PC-3 (cell line): ENCODE data around the gene HDAC10. TPM values are rescaled to one million over a fixed set of nuclear protein-coding genes. Genes with fewer than 3 reads are reported as not detected.
A peak's percentile ranks its signal among the peaks of the same experiment; 100 is the strongest.

Experiments
- ATAC-seq: fragments of 200-7000 bp; cut with Tn5 transposase; 2 replicates; pipeline ENCODE4 v1.9.1; 2020; ENCODE audit warnings: mild to moderate bottlenecking, moderate library complexity
- BruUV-seq: library from RNA; stranded (reverse); fragments of 400-500 nt; replicated peaks from 2 replicates; lab custom pipeline; 2021; lab: Mats Ljungman, UMichigan
- CTCF ChIA-PET: fragments of 300-600 bp; sonication (Branson Sonifier 250); formaldehyde crosslinking; loops from one replicate; lab custom pipeline; 2022; ENCODE audit warnings: antibody characterized with exemption; lab: Charles Lee
- POLR2A ChIA-PET: fragments of 300-600 bp; sonication (Branson Sonifier 250); formaldehyde crosslinking; loops from one replicate; lab custom pipeline; 2022; ENCODE audit warnings: antibody characterized with exemption; ENCODE audit not compliant: unreplicated experiment; lab: Charles Lee
- DNase-seq: peaks from one replicate; pipeline ENCODE4 v3.0.0-alpha.2; 2015
- H2AFZ ChIP-seq: fragments of 300-600 bp; sonication (generic); 2 replicates; pipeline ENCODE4 v1.6.0; 2016; ENCODE audit warnings: antibody characterized with exemption, low read length
- H3F3A ChIP-seq: fragments of 300-600 bp; sonication (generic); one replicate; pipeline ENCODE4 v1.6.0; 2017; ENCODE audit warnings: antibody characterized with exemption, low read length, control low read depth, mild to moderate bottlenecking; ENCODE audit not compliant: unreplicated experiment
- H3K27ac ChIP-seq: fragments of 300-600 bp; sonication (generic); 2 replicates; pipeline ENCODE4 v1.5.1; 2016; ENCODE audit warnings: mild to moderate bottlenecking, low read length
- H3K27me3 ChIP-seq: fragments of 300-600 bp; sonication (generic); 2 replicates; pipeline ENCODE4 v1.6.1; 2016; ENCODE audit warnings: low read length, mixed read lengths
- H3K36me3 ChIP-seq: fragments of 300-600 bp; sonication (generic); 2 replicates; pipeline ENCODE4 v1.6.1; 2016; ENCODE audit warnings: low read depth, mixed run types, low read length, mixed read lengths
- H3K4me1 ChIP-seq: fragments of 300-600 bp; sonication (generic); 2 replicates; pipeline ENCODE4 v1.5.1; 2016; ENCODE audit warnings: low read length; ENCODE audit not compliant: insufficient read depth
- H3K4me2 ChIP-seq: fragments of 300-600 bp; sonication (generic); 2 replicates; pipeline ENCODE4 v1.6.0; 2016; ENCODE audit warnings: low read length
- H3K4me3 ChIP-seq: fragments of 300-600 bp; sonication (generic); 2 replicates; pipeline ENCODE4 v1.5.1; 2016; ENCODE audit warnings: mild to moderate bottlenecking, low read length, mixed read lengths
- H3K79me2 ChIP-seq: fragments of 300-600 bp; sonication (generic); 2 replicates; pipeline ENCODE4 v1.6.1; 2017; ENCODE audit warnings: low read length, mixed read lengths
- H3K9ac ChIP-seq: fragments of 300-600 bp; sonication (generic); 2 replicates; pipeline ENCODE4 v1.6.0; 2016; ENCODE audit warnings: mild to moderate bottlenecking, low read length
- H3K9me2 ChIP-seq: fragments of 300-600 bp; sonication (generic); replicated peaks from 2 replicates; pipeline ENCODE4 v1.6.1; 2016; ENCODE audit warnings: mixed run types, low read length, mixed read lengths
- H3K9me3 ChIP-seq: fragments of 300-600 bp; sonication (generic); 2 replicates; pipeline ENCODE4 v1.6.1; 2016; ENCODE audit warnings: low read length, mixed read lengths
- H4K20me1 ChIP-seq: fragments of 300-600 bp; sonication (generic); 2 replicates; pipeline ENCODE4 v1.6.1; 2016; ENCODE audit warnings: low read length, mixed read lengths
- CTCF ChIP-seq: fragments of 300-600 bp; sonication (generic); conservative IDR thresholded peaks from 2 replicates; pipeline ENCODE4 v1.5.1; 2017; ENCODE audit warnings: antibody characterized with exemption, low read depth, mild to moderate bottlenecking, low read length
- EZH2 ChIP-seq: fragments of 300-600 bp; sonication (generic); IDR thresholded peaks from one replicate; pipeline ENCODE4 v1.6.1; 2017; ENCODE audit warnings: antibody characterized with exemption, mild to moderate bottlenecking, low read length; ENCODE audit not compliant: unreplicated experiment
- EZH2phosphoT487 ChIP-seq: fragments of 300-600 bp; sonication (generic); IDR thresholded peaks from 2 replicates; pipeline ENCODE4 v1.6.1; 2018; ENCODE audit warnings: mild to moderate bottlenecking, antibody characterized with exemption, low read length, borderline replicate concordance
- intact Hi-C: fragments of 100-400 bp; cut with micrococcal nuclease; formaldehyde crosslinking; loops from 2 replicates; pipeline ENCODE4 v1.9.0; 2023
- total RNA-seq: library from RNA; depleted of rRNA; stranded (reverse); fragments of >200 nt; gene quantifications from 2 replicates; pipeline ENCODE4 v1.2.3, GENCODE V29; 2014

Gene HDAC10
- total RNA-seq, 1 experiment from 2014 or later, result 25.8 TPM

GRCh38 chr22:50199251-50199721, 51.8 kb downstream of the HDAC10 start:
- CTCF ChIA-PET, result interaction anchor here (0.7 kb wide), 1 partner anchor 298 kb away, joined by 4 read pairs; no protein-coding TSS in a partner anchor
- no peaks in the 10 kb centered on the region; the same call in 1 of the 2 replicates for H3K36me3 ChIP-seq
- peaks cover 3% of the 10 kb centered on the region for H3K4me1 ChIP-seq
- no peak overlapping the region for H3K4me3 ChIP-seq
- H4K20me1 ChIP-seq, result no peaks in the 10 kb centered on the region
- BruUV-seq, result TSS peak; percentile 54
- no peaks in the 10 kb centered on the region for H3K9me3 ChIP-seq
- intact Hi-C loops, result no loop called here
- H3K9ac ChIP-seq, result no peak overlapping the region
- no peaks in the 10 kb centered on the region for H3K27me3 ChIP-seq
- H2AFZ ChIP-seq, result no peak overlapping the region
- DNase-seq (no peak), ATAC-seq (no peak)
- H3K4me2 ChIP-seq, result peak overlapping the region; percentile 87
- H3K79me2 ChIP-seq, result peaks cover 25% of the 10 kb centered on the region
- H3K9me2 ChIP-seq, result no peaks in the 10 kb centered on the region
- TF ChIP-seq CTCF (no peak), EZH2 (no peak), EZH2phosphoT487 (no peak)
- H3K27ac ChIP-seq, result no peak overlapping the region
- POLR2A ChIA-PET, result no interaction called here
- no peaks in the 10 kb centered on the region for H3F3A ChIP-seq

- H3K36me3 ChIP-seq, result no peaks in the 10 kb centered on the region; the same call in 1 of the 2 replicates
- intact Hi-C loops, result no loop called here
- no peak overlapping the region for H3K4me2 ChIP-seq
- H4K20me1 ChIP-seq, result no peaks in the 10 kb centered on the region
- DNase-seq (no peak), ATAC-seq (no peak)
- no peak overlapping the region for H3K27ac ChIP-seq
- H3K4me3 ChIP-seq, result no peak overlapping the region
- H3K9me2 ChIP-seq, result no peaks in the 10 kb centered on the region
- no TSS peak for BruUV-seq
- no peaks in the 10 kb centered on the region for H3F3A ChIP-seq
- peaks cover 23% of the 10 kb centered on the region for H3K79me2 ChIP-seq
- no peak overlapping the region for H2AFZ ChIP-seq
- no peak overlapping the region for H3K9ac ChIP-seq
- no peaks in the 10 kb centered on the region for H3K9me3 ChIP-seq
- H3K4me1 ChIP-seq, result peaks cover 3% of the 10 kb centered on the region
- POLR2A ChIA-PET, result no interaction called here
- TF ChIP-seq CTCF (no peak), EZH2 (no peak), EZH2phosphoT487 (no peak)
- H3K27me3 ChIP-seq, result no peaks in the 10 kb centered on the region
- CTCF ChIA-PET, result no interaction called here
These were observed 52.4 kb downstream of the HDAC10 start for GRCh38 chr22:50198624-50199017.

GRCh38 chr22:50197856-50198623, 53.0 kb downstream of the HDAC10 start:
- CTCF ChIA-PET, result no interaction called here
- no peak overlapping the region for H3K27ac ChIP-seq
- H3K4me1 ChIP-seq, result peaks cover 3% of the 10 kb centered on the region
- no peaks in the 10 kb centered on the region for H3K27me3 ChIP-seq
- H2AFZ ChIP-seq, result no peak overlapping the region
- intact Hi-C loops, result no loop called here
- no peaks in the 10 kb centered on the region for H3K9me3 ChIP-seq
- H3K36me3 ChIP-seq, result no peaks in the 10 kb centered on the region; the same call in 1 of the 2 replicates
- H3K9me2 ChIP-seq, result no peaks in the 10 kb centered on the region
- H3F3A ChIP-seq, result no peaks in the 10 kb centered on the region
- no peak overlapping the region for H3K4me3 ChIP-seq
- BruUV-seq, result no TSS peak
- POLR2A ChIA-PET, result no interaction called here
- no peaks in the 10 kb centered on the region for H4K20me1 ChIP-seq
- H3K9ac ChIP-seq, result no peak overlapping the region
- DNase-seq (no peak), ATAC-seq (no peak)
- peaks cover 21% of the 10 kb centered on the region for H3K79me2 ChIP-seq
- TF ChIP-seq CTCF (no peak), EZH2phosphoT487 (no peak), EZH2 (no peak)
- H3K4me2 ChIP-seq, result no peak overlapping the region
